H9 (cell line): ENCODE data around the gene PARD6G. TPM values are rescaled to one million over a fixed set of nuclear protein-coding genes. Genes with fewer than 3 reads are reported as not detected.

Experiments
- DNase-seq: peaks from one replicate; pipeline ENCODE4 v3.0.0-alpha.2; 2017
- H2AFZ ChIP-seq: one replicate; pipeline ENCODE4 v1.6.1; 2013; ENCODE audit warnings: mild to moderate bottlenecking, low read length, control low read depth, moderate library complexity
- H2AK5ac ChIP-seq: 2 replicates; pipeline ENCODE4 v1.6.1; 2013; ENCODE audit warnings: low read length, control low read depth, mixed read lengths; ENCODE audit not compliant: insufficient read length
- H2BK120ac ChIP-seq: one replicate; pipeline ENCODE4 v1.6.1; 2013; ENCODE audit warnings: low read depth, mild to moderate bottlenecking, low read length, control low read depth, inconsistent platforms; ENCODE audit not compliant: poor library complexity, severe bottlenecking
- H2BK12ac ChIP-seq: 2 replicates; pipeline ENCODE4 v1.6.1; 2013; ENCODE audit warnings: low read length, control low read depth, mixed read lengths, low read depth; ENCODE audit not compliant: insufficient read length
- H2BK15ac ChIP-seq: 2 replicates; pipeline ENCODE4 v1.6.1; 2013; ENCODE audit warnings: low read depth, low read length, control low read depth
- H2BK20ac ChIP-seq: one replicate; pipeline ENCODE4 v1.6.1; 2013; ENCODE audit warnings: low read depth, mild to moderate bottlenecking, low read length, control low read depth, inconsistent platforms; ENCODE audit not compliant: poor library complexity, severe bottlenecking
- H2BK5ac ChIP-seq: 2 replicates; pipeline ENCODE4 v1.6.1; 2013; ENCODE audit warnings: low read length, control low read depth, mixed read lengths; ENCODE audit not compliant: insufficient read length
- H3K14ac ChIP-seq: 2 replicates; pipeline ENCODE4 v1.6.1; 2013; ENCODE audit warnings: low read length, control low read depth; ENCODE audit not compliant: insufficient read depth
- H3K18ac ChIP-seq: 2 replicates; pipeline ENCODE4 v1.6.1; 2013; ENCODE audit warnings: low read depth, mild to moderate bottlenecking, mixed read lengths, low read length, control low read depth; ENCODE audit not compliant: insufficient read length
- H3K23ac ChIP-seq: 2 replicates; pipeline ENCODE4 v1.6.1; 2013; ENCODE audit warnings: low read length, control low read depth, mixed read lengths, low read depth; ENCODE audit not compliant: insufficient read length
- H3K23me2 ChIP-seq: 2 replicates; pipeline ENCODE4 v1.6.1; 2013; ENCODE audit warnings: low read depth, mild to moderate bottlenecking, mixed read lengths, low read length, control low read depth; ENCODE audit not compliant: insufficient read length, poor library complexity, severe bottlenecking
- H3K27ac ChIP-seq: 2 replicates; pipeline ENCODE4 v1.5.1; 2013; ENCODE audit warnings: low read length, control low read depth, mixed read lengths, low read depth; ENCODE audit not compliant: insufficient read length
- H3K27me3 ChIP-seq: 2 replicates; pipeline ENCODE4 v1.6.1; 2013; ENCODE audit warnings: low read length, control low read depth, inconsistent platforms; ENCODE audit not compliant: insufficient read depth
- H3K4ac ChIP-seq: 2 replicates; pipeline ENCODE4 v1.6.1; 2013; ENCODE audit warnings: low read depth, mild to moderate bottlenecking, control low read depth, inconsistent platforms, low read length, moderate library complexity
- H3K4me1 ChIP-seq: 2 replicates; pipeline ENCODE4 v1.6.1; 2013; ENCODE audit warnings: low read length, control low read depth, inconsistent platforms; ENCODE audit not compliant: insufficient read depth
- H3K4me2 ChIP-seq: 2 replicates; pipeline ENCODE4 v1.6.1; 2013; ENCODE audit warnings: low read length, control low read depth, mixed read lengths; ENCODE audit not compliant: insufficient read length, insufficient read depth
- H3K56ac ChIP-seq: 2 replicates; pipeline ENCODE4 v1.6.1; 2013; ENCODE audit warnings: low read depth, mild to moderate bottlenecking, mixed read lengths, low read length, control low read depth; ENCODE audit not compliant: insufficient read length
- H3K79me1 ChIP-seq: 2 replicates; pipeline ENCODE4 v1.6.1; 2013; ENCODE audit warnings: low read depth, mild to moderate bottlenecking, moderate library complexity, low read length, control low read depth, inconsistent platforms; ENCODE audit not compliant: insufficient read depth, poor library complexity, severe bottlenecking
- H3K79me2 ChIP-seq: 2 replicates; pipeline ENCODE4 v1.6.1; 2013; ENCODE audit warnings: low read length, control low read depth, inconsistent platforms; ENCODE audit not compliant: insufficient read depth
- H3K9ac ChIP-seq: 2 replicates; pipeline ENCODE4 v1.6.1; 2013; ENCODE audit warnings: low read length, control low read depth, mixed read lengths; ENCODE audit not compliant: insufficient read length; ENCODE audit errors: extremely low read depth
- H3K9me3 ChIP-seq: one replicate; pipeline ENCODE4 v1.6.1; 2013; ENCODE audit warnings: low read depth, low read length, inconsistent platforms; ENCODE audit not compliant: control insufficient read depth
- H3T11ph ChIP-seq: one replicate; pipeline ENCODE4 v1.6.1; 2013; ENCODE audit warnings: mild to moderate bottlenecking, low read length, control low read depth, inconsistent platforms
- H4K20me1 ChIP-seq: one replicate; pipeline ENCODE4 v1.6.1; 2013; ENCODE audit not compliant: control insufficient read depth, insufficient read length, insufficient read depth
- H4K5ac ChIP-seq: 2 replicates; pipeline ENCODE4 v1.6.1; 2013; ENCODE audit warnings: low read depth, mild to moderate bottlenecking, mixed read lengths, low read length, control low read depth; ENCODE audit not compliant: insufficient read length
- H4K8ac ChIP-seq: replicated peaks from 2 replicates; pipeline ENCODE4 v1.6.1; 2013; ENCODE audit warnings: low read length, control low read depth, mixed read lengths, low read depth; ENCODE audit not compliant: insufficient read length
- H4K91ac ChIP-seq: 2 replicates; pipeline ENCODE4 v1.6.1; 2013; ENCODE audit warnings: low read depth, mild to moderate bottlenecking, moderate library complexity, mixed read lengths, low read length, control low read depth; ENCODE audit not compliant: insufficient read length
- H3K27ac Mint-ChIP-seq, 3 experiments: 2 replicates in 2 of 3; 3 replicates in 1 of 3; pipeline ENCODE4 v1.8.0; 2020 to 2021; ENCODE audit warnings: mixed read lengths in 3 of 3, mild to moderate bottlenecking in 1 of 3, moderate library complexity in 1 of 3
- H3K27me3 Mint-ChIP-seq: 2 replicates; pipeline ENCODE4 v1.8.0; 2021; ENCODE audit warnings: low read depth, mild to moderate bottlenecking, moderate library complexity, mixed read lengths
- H3K36me3 Mint-ChIP-seq, 3 experiments: 2 replicates in 2 of 3; 3 replicates in 1 of 3; pipeline ENCODE4 v1.8.0; 2020 to 2021; ENCODE audit warnings: low read depth in 3 of 3, mixed read lengths in 3 of 3; ENCODE audit not compliant: insufficient read depth in 1 of 3
- H3K4me1 Mint-ChIP-seq, 2 experiments: 2 replicates each; pipeline ENCODE4 v1.8.0; 2020; ENCODE audit warnings: mixed read lengths in 2 of 2
- H3K4me3 Mint-ChIP-seq, 2 experiments: 2 replicates in 1 of 2; 3 replicates in 1 of 2; pipeline ENCODE4 v1.8.0; 2020 to 2021; ENCODE audit warnings: mild to moderate bottlenecking in 2 of 2, mixed read lengths in 2 of 2, moderate library complexity in 1 of 2
- H3K9me3 Mint-ChIP-seq, 2 experiments: 2 replicates in 1 of 2; 3 replicates in 1 of 2; pipeline ENCODE4 v1.8.0; 2020; ENCODE audit warnings: mild to moderate bottlenecking in 2 of 2, mixed read lengths in 2 of 2, moderate library complexity in 1 of 2
- WGBS: extraction: QIAGEN DNeasy Blood & Tissue Kit; methylation state at CpG from one replicate; pipeline ENCODE4 v1.1.7; 2013; ENCODE audit warnings: missing lambda C conversion rate, low lambda C conversion rate, mixed read lengths; ENCODE audit not compliant: insufficient read length; ENCODE audit errors: extremely low coverage; 5-methylcytosine and 5-hydroxymethylcytosine counted together
- total RNA-seq: library from RNA; stranded (reverse); gene quantifications from 2 replicates; pipeline ENCODE4 v1.2.1, GENCODE V29; 2021
- TF ChIP-seq, protein P1 (sequence below): fragments of 200-600 bp; sonication (generic); conservative IDR thresholded peaks from 3 replicates; pipeline ENCODE4 v1.8.0; 2021; ENCODE audit warnings: antibody characterized with exemption, mild to moderate bottlenecking

Gene PARD6G
- total RNA-seq, 1 experiment from 2014 or later: 11.2 TPM

DNA sequence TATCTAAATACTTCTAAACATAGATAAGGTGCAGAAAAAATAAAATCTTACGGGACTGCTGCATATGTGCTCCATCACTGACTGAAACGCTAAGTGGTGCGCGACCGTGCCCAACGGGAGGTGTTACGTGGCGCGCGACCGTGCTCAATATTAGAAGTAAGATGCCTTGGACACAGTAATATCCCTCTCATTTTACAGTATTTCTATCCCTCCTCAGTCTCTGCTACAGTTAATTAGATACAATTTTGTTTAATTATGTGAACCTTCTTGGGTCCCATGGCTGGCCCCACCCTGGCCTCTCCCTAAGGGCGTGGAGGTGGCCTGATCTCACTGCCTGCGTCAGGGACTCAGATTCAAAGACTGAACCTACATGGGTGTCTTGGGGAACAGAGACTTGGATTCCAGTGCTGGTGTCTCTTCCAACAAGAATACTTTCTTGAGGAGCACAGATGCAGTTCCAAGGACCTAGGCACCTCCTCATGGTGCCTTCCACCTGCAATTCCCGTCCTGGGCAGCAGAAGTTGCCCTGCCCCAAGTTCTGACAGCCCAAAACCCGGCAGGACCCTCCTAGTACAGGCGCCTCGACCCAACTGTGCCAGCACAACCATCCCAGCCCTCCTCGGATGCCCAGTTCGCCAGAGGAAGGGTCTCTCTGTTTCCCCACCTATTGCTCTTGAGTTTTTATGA lies 59.2 kb downstream of the PARD6G start:
- Mint-ChIP-seq H3K27me3 (no peaks in the 10 kb centered on the region; the same call in 1 of the 2 replicates), H3K4me3 (no peak overlapping the region), H3K9me3 (peaks cover 4 to 5% of the 10 kb centered on the region in 2 experiments; a peak in 2 of 5 replicates), H3K36me3 (no peaks in the 10 kb centered on the region; a peak in 1 of 7 replicates), H3K27ac (no peak overlapping the region), H3K4me1 (no peaks in the 10 kb centered on the region)
- Histone ChIP-seq H2BK20ac (no peak overlapping the region), H4K91ac (no peak overlapping the region), H3K23ac (no peak overlapping the region), H2AK5ac (no peak overlapping the region), H4K8ac (no peak overlapping the region), H3K56ac (no peak overlapping the region), H3K9ac (no peak overlapping the region), H2BK12ac (no peak overlapping the region), H3K79me1 (no peaks in the 10 kb centered on the region), H3T11ph (no peak overlapping the region), H3K14ac (no peak overlapping the region), H3K4me2 (no peak overlapping the region), H2BK5ac (no peak overlapping the region), H2BK120ac (no peak overlapping the region), H3K4me1 (no peaks in the 10 kb centered on the region), H3K23me2 (no peaks in the 10 kb centered on the region), H3K27me3 (no peaks in the 10 kb centered on the region), H3K9me3 (no peaks in the 10 kb centered on the region), H4K5ac (no peak overlapping the region), H3K4ac (no peak overlapping the region), H3K27ac (no peak overlapping the region), H4K20me1 (no peaks in the 10 kb centered on the region), H3K18ac (no peak overlapping the region), H2BK15ac (no peak overlapping the region), H2AFZ (no peak overlapping the region), H3K79me2 (no peaks in the 10 kb centered on the region; the same call in 1 of the 2 replicates)
- TF ChIP-seq, protein P1, sequence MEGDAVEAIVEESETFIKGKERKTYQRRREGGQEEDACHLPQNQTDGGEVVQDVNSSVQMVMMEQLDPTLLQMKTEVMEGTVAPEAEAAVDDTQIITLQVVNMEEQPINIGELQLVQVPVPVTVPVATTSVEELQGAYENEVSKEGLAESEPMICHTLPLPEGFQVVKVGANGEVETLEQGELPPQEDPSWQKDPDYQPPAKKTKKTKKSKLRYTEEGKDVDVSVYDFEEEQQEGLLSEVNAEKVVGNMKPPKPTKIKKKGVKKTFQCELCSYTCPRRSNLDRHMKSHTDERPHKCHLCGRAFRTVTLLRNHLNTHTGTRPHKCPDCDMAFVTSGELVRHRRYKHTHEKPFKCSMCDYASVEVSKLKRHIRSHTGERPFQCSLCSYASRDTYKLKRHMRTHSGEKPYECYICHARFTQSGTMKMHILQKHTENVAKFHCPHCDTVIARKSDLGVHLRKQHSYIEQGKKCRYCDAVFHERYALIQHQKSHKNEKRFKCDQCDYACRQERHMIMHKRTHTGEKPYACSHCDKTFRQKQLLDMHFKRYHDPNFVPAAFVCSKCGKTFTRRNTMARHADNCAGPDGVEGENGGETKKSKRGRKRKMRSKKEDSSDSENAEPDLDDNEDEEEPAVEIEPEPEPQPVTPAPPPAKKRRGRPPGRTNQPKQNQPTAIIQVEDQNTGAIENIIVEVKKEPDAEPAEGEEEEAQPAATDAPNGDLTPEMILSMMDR: no peak
- no CpG with 5 or more reads among the region's 19 CpGs for WGBS
- no peak for DNase-seq
